Loucy (cell line): ENCODE data around the gene TRMT10B.

Experiments
- EZH2phosphoT487 ChIP-seq: fragments of 200-600 bp; IDR thresholded peaks from 2 replicates; pipeline ENCODE4 v1.6.1; 2018; ENCODE audit warnings: antibody characterized with exemption, mild to moderate bottlenecking, moderate library complexity, borderline replicate concordance
- TF ChIP-seq, protein P1 (sequence below): fragments of 200-600 bp; sonication (generic); conservative IDR thresholded peaks from 2 replicates; pipeline ENCODE4 v1.5.1; 2014; ENCODE audit warnings: mild to moderate bottlenecking, antibody characterized with exemption, low read length

GRCh38 chr9:37730256-37730655 lies 23.3 kb upstream of the TRMT10B start:
- TF ChIP-seq, protein P1, sequence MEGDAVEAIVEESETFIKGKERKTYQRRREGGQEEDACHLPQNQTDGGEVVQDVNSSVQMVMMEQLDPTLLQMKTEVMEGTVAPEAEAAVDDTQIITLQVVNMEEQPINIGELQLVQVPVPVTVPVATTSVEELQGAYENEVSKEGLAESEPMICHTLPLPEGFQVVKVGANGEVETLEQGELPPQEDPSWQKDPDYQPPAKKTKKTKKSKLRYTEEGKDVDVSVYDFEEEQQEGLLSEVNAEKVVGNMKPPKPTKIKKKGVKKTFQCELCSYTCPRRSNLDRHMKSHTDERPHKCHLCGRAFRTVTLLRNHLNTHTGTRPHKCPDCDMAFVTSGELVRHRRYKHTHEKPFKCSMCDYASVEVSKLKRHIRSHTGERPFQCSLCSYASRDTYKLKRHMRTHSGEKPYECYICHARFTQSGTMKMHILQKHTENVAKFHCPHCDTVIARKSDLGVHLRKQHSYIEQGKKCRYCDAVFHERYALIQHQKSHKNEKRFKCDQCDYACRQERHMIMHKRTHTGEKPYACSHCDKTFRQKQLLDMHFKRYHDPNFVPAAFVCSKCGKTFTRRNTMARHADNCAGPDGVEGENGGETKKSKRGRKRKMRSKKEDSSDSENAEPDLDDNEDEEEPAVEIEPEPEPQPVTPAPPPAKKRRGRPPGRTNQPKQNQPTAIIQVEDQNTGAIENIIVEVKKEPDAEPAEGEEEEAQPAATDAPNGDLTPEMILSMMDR: no peak
- no peak for TF ChIP-seq EZH2phosphoT487
